Chondrocyte (in vitro differentiated cells): ENCODE data around the gene BMP7. TPM values are rescaled to one million over a fixed set of nuclear protein-coding genes. Genes with fewer than 3 reads are reported as not detected.
"Not testable (repeated sequence)": the region's sequence is repeated elsewhere in the genome, so short reads cannot be mapped to it uniquely, and the experiment has no call there.

Experiments used
- DNase-seq: peaks from one replicate; pipeline ENCODE4 v3.0.0; 2021; ENCODE audit warnings: mixed read lengths, low spot score
- H3K27ac Mint-ChIP-seq: one replicate; pipeline ENCODE4 v1.8.0; 2021; ENCODE audit warnings: mild to moderate bottlenecking, moderate library complexity, mixed read lengths; ENCODE audit not compliant: unreplicated experiment
- H3K27me3 Mint-ChIP-seq: 2 replicates; pipeline ENCODE4 v1.8.0; 2021; ENCODE audit warnings: low read depth, mixed read lengths
- H3K36me3 Mint-ChIP-seq: 2 replicates; pipeline ENCODE4 v1.8.0; 2021; ENCODE audit warnings: low read depth, mixed read lengths
- H3K4me1 Mint-ChIP-seq: 2 replicates; pipeline ENCODE4 v1.8.0; 2021; ENCODE audit warnings: low read depth, mild to moderate bottlenecking, mixed read lengths
- H3K4me3 Mint-ChIP-seq: one replicate; pipeline ENCODE4 v1.8.0; 2021; ENCODE audit warnings: mild to moderate bottlenecking, moderate library complexity, mixed read lengths; ENCODE audit not compliant: unreplicated experiment
- H3K9me3 Mint-ChIP-seq: 2 replicates; pipeline ENCODE4 v1.8.0; 2021; ENCODE audit warnings: low read depth, mixed read lengths
- total RNA-seq: library from RNA; stranded (reverse); gene quantifications from 3 replicates; pipeline ENCODE4 v1.2.1, GENCODE V29; 2021
- TF ChIP-seq, protein P1 (sequence below): fragments of 200-600 bp; sonication (generic); IDR thresholded peaks from 2 replicates; pipeline ENCODE4 v1.5.0; 2021; ENCODE audit warnings: antibody characterized with exemption, mild to moderate bottlenecking, moderate library complexity

The BMP7 gene
- total RNA-seq, 1 donor from 2014 or later = not detected

DNA sequence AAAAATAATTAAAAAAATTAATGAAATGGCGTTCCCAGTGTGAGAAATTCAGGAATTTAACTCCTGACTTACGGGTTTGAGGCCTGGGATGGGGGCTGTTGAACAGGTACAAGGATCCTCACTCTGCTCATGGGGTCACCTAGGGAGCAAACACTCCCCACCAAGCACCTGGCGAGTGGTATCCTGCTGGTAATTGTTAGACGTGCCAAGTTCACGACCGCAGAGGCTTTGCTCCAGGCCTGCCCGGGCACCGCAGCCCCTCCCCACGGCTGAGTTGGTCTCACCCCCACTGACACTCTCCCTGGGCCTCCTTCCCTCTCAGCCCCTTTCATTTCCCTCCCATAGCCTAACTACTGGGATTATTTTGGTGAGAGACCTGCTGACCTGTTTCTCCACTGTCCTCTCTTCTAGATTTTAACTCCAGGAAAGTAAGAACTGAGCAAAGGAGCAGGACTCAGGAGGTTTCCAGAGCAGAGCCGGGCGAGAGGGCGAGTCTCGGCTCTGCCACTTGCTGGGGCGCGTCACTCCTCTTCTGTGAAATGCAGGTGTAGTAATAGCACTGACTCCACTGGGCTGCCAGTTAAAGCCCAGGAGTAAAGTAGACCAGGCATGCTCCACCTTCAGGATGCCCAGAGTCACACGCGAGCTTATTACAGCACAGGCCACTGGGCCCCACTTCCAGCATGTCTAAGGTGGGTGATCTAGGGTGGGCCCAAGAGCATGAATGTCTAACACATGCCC, 22.8 kb downstream of the BMP7 start:
- TF ChIP-seq, protein P1, sequence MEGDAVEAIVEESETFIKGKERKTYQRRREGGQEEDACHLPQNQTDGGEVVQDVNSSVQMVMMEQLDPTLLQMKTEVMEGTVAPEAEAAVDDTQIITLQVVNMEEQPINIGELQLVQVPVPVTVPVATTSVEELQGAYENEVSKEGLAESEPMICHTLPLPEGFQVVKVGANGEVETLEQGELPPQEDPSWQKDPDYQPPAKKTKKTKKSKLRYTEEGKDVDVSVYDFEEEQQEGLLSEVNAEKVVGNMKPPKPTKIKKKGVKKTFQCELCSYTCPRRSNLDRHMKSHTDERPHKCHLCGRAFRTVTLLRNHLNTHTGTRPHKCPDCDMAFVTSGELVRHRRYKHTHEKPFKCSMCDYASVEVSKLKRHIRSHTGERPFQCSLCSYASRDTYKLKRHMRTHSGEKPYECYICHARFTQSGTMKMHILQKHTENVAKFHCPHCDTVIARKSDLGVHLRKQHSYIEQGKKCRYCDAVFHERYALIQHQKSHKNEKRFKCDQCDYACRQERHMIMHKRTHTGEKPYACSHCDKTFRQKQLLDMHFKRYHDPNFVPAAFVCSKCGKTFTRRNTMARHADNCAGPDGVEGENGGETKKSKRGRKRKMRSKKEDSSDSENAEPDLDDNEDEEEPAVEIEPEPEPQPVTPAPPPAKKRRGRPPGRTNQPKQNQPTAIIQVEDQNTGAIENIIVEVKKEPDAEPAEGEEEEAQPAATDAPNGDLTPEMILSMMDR = no peak
- H3K27me3 Mint-ChIP-seq = peaks cover 6% of the 10 kb centered on the region
- H3K4me1 Mint-ChIP-seq = peaks cover 4% of the 10 kb centered on the region
- H3K27ac Mint-ChIP-seq = no peak overlapping the region
- no peak overlapping the region for H3K4me3 Mint-ChIP-seq
- DNase-seq = no peak
- peaks cover 3% of the 10 kb centered on the region for H3K9me3 Mint-ChIP-seq
- no peaks in the 10 kb centered on the region for H3K36me3 Mint-ChIP-seq

DNA sequence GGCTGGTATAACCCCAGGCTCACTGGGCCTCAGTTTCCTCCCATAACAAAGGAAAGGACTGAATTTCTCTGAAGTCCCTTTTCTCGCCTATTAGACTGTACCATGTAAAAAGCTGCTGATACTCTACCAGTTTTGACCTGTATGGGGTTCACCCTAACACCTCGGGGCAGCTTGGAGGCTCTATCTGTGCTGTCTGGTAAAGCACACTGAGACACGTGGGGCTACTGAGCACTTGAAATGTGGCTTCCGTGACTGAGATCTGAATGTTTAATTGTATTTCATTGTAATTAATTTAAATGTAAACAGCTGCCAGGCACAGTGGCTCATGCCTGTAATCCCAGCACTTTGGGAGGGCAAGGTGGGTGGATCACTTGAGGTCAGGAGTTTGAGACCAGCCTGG, 24.0 kb downstream of the BMP7 start:
- H3K36me3 Mint-ChIP-seq = no peaks in the 10 kb centered on the region
- H3K4me3 Mint-ChIP-seq = no peak overlapping the region
- no peak for DNase-seq
- TF ChIP-seq, protein P1 = no peak
- no peaks in the 10 kb centered on the region for H3K9me3 Mint-ChIP-seq
- H3K4me1 Mint-ChIP-seq = peaks cover under 1% of the 10 kb centered on the region
- H3K27ac Mint-ChIP-seq = no peak overlapping the region
- peaks cover 11% of the 10 kb centered on the region for H3K27me3 Mint-ChIP-seq

DNA sequence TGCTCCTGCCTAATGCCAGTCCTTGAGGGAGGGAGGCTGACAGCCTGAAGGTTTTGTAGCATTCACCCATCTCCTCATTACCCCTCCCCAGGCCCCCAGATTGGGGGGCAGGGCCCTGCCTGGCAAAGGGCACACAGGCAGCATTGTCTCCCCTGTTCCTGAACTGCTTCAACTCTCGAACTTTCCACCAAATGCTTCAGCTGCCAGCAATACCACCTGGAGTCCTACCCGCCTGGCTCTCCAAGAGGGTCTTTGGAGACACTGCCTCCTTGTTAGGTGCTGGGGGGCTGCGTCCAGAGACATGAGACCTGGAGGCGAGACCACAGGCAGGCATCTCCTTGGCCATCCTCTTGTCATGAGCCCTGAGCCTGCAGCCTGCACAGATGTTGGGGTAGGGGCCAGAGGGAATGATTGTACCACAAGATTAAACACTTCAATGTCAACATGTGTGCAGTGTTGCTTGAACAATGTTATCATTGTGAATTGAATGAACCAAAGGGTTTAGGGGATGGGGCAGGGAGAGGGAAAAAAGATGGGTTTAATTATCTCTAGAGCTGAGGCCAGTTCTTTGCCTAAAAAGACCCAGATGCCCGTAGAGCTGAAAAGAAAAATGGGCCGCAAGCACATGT, 25.0 kb downstream of the BMP7 start:
- peaks cover 17% of the 10 kb centered on the region for H3K27me3 Mint-ChIP-seq
- H3K9me3 Mint-ChIP-seq = no peaks in the 10 kb centered on the region
- H3K4me3 Mint-ChIP-seq = no peak overlapping the region
- H3K36me3 Mint-ChIP-seq = no peaks in the 10 kb centered on the region
- no peaks in the 10 kb centered on the region for H3K4me1 Mint-ChIP-seq
- no peak overlapping the region for H3K27ac Mint-ChIP-seq
- DNase-seq = no peak
- TF ChIP-seq, protein P1 = no peak

DNA sequence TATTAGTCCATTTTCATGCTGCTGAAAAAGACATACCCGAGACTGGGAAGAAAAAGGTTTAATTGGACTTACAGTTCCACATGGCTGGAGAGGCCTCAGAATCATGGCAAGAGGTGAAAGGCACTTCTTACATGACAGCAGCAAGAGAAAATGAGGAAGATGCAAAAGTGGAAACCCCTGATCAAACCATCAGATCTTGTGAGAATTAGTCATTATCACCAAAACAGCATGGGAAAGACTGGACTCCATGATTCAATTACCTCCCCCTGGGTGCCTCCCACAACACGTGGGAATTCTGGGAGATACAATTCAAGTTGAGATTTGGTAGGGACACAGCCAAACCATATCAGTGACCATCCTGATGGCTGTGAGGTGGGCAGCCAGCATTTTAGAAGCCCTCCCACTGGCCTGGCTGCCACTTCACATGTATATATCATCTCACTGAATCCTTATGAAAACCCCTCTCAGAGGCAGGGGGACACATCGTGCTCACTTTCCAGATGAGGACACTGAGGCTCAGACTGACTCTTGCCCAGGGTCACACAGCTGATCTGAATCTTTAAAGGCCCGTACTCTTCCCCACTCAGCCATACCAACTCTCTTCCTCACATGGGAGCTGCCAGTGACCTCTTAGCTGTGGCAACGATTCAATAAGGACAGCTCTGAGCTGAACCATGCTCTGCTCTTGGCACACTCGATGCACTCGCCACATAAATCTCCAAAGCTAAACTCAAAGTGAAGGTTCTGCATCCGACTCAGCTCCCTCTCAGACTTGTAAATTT, 25.7 kb downstream of the BMP7 start:
- TF ChIP-seq, protein P1 = no peak
- Mint-ChIP-seq H3K9me3 (no peaks in the 10 kb centered on the region), H3K4me1 (no peaks in the 10 kb centered on the region), H3K27ac (no peak overlapping the region), H3K36me3 (no peaks in the 10 kb centered on the region), H3K27me3 (peaks cover 24% of the 10 kb centered on the region), H3K4me3 (no peak overlapping the region)
- no peak for DNase-seq

GRCh38 chr20:57239725-57240124, 26.7 kb downstream of the BMP7 start:
- not testable (repeated sequence) for H3K36me3 Mint-ChIP-seq, H3K27ac Mint-ChIP-seq, DNase-seq, H3K4me3 Mint-ChIP-seq, H3K4me1 Mint-ChIP-seq, H3K9me3 Mint-ChIP-seq
- peaks cover 34% of the 10 kb centered on the region for H3K27me3 Mint-ChIP-seq

DNA sequence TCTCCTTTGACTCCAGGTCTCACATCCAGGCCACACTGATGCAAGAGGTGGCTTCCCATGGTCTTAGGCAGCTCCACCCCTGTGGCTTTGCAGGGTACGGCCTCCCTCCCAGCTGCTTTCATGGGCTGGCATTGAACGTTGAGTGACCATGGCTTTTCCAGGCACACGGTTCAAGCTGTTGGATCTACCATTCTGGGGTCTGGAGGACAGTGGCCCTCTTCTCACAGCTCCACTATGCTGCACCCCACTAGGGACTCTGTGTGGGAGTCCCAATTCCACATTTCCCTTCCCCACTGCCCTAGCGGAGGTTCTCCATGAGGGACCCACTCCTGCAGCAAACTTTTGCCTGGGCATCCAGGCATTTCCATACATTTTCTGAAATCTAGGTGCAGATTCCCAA, 27.1 kb downstream of the BMP7 start:
- peaks cover 38% of the 10 kb centered on the region for H3K27me3 Mint-ChIP-seq
- DNase-seq, H3K4me1 Mint-ChIP-seq, H3K27ac Mint-ChIP-seq, H3K36me3 Mint-ChIP-seq, H3K9me3 Mint-ChIP-seq, H3K4me3 Mint-ChIP-seq: not testable (repeated sequence)
